SU-DHL-6 (cell line): ENCODE results near the gene IKBKE.

Source experiments
- CTCF ChIP-seq: fragments of 200-600 bp; sonication (generic); IDR thresholded peaks from one replicate; pipeline ENCODE4 v1.5.1; 2017; ENCODE audit warnings: antibody characterized with exemption, mild to moderate bottlenecking, low read length, moderate library complexity; ENCODE audit not compliant: insufficient read depth, poor library complexity, severe bottlenecking
- EZH2phosphoT487 ChIP-seq: fragments of 200-600 bp; sonication (generic), shearing (Covaris generic); conservative IDR thresholded peaks from 2 replicates; pipeline ENCODE4 v1.6.1; 2018; ENCODE audit warnings: mild to moderate bottlenecking, antibody characterized with exemption, low read length, moderate library complexity, mixed read lengths

- TF ChIP-seq CTCF (no peak), EZH2phosphoT487 (no peak)
Observed at GRCh38 chr1:206429421-206429820, 40.9 kb upstream of the IKBKE start.
